Measurements from ENCODE around the gene ZNF177.
"Not testable (repeated sequence)": the region's sequence is repeated elsewhere in the genome, so short reads cannot be mapped to it uniquely, and the experiment has no call there.

ZNF177 gene

DNA sequence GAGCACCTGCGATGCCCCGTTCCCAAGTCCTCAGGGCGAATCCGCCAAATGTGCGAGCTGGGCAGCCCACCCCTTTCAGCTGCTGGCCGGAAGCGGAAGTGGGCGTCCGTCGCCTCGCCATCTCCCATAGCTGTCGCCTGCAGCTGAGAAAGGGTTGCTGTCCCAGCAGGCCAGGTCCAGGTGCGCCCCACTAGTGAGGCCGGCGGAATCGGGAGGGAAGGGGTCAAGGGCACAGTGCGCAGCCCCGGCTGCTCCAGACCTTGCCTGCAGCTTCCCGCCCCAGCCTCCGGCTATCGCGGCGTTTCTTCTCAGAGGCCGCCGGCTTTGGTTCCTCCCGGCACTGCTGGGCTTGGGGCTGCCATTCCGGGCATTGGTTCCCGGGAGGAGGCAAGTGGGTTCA, at the start of gene ZNF177:
Gene ZNF177, plus strand, starts transcription at position 109 of the 400 bp plus-strand sequence. CDS start 15,299 bp downstream, outside the sequence.
- peak; percentile 37 for DNase-seq (ENCODE audit: low spot score)

DNA sequence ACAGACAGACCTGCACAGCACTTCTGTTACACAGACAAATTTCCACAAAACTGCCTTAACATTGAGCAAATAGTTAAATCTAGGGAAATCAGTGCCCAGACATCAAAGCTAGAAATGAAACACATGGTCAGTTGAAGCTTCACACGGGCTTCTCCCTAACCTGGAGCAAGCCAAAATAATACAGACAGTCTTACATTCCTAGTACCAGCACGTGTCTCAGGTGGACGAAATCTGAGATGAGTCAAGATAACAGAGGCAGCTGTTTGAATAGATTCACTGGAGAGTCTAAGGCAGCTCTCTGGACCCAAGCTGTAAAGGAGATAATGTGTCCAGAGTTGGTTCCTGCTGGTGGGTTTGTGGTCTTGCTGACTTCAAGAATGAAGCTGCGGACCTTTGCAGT, 49.1 kb upstream of the ZNF177 start:
- DNase-seq (ENCODE audit: low spot score), result no peak

DNA sequence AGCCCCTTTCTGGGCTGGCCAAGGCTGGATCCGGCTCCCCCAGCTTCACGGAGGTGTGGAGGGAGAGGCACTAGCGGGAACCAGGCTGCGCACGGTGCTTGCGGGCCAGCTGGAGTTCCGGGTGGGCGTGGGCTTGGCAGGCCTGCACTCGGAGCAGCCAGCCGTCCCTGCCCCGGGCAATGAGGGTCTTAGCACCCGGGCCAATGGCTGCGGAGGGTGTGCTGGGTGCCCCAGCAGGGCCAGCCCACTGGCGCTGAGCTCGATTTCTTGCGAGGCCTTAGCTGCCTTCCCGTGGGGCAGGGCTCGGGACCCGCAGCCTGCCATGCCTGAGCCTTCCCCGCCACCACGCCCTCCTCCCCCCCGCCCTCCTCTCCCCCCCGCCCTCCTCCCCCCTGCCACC, 41.5 kb upstream of the ZNF177 start:
- DNase-seq (ENCODE audit: low spot score), result no peak

DNA sequence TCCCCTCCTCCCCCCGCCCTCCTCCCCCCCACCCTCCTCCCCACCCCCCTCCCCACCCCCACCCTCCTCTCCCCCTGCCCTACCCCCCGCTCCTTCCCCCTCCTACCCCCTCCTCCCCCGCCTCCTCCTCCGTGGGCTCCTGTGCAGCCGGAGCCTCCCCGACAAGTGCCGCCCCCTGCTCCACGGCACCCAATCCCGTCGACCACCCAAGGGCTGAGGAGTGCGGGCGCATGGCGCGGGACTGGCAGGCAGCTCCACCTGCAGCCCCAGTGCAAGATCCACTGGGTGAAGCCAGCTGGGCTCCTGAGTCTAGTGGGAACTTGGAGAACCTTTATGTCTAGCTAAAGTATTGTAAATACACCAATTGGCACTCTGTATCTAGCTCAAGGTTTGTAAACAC, 41.1 kb upstream of the ZNF177 start:
- DNase-seq (ENCODE audit: low spot score), result not testable (repeated sequence)

DNA sequence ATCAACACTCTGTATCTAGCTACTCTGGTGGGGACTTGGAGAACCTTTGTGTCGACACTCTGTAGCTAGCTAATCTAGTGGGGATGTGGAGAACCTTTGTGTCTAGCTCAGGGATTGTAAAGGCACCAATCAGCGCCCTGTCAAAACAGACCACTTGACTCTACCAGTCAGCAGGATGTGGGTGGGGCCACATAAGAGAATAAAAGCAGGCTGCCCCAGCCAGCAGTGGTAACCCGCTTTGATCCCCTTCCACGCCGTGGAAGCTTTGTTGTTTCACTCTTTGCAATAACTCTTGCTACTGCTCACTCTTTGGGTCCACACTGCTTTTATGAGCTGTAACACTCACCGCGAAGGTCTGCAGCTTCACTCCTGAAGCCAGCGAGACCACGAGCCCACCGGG, 40.6 kb upstream of the ZNF177 start:
- not testable (repeated sequence) for DNase-seq (ENCODE audit: low spot score)

DNA sequence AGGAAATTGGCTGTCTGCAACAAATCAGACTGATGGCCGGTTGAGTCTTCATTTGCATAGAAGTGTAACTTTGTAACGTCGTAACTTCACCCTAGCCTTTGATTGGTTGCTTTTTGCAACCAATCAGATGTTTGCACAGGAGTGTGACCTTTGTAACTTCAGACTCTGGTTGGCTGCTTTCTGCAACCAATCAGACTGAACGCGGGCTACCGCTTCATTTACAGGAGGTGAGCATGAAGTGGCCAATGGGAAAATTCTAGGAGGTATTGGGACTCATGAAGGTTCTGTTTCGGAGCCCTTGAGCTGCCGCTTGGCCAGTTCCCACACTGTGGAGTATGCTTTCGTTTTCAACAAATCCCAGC, 39.3 kb upstream of the ZNF177 start:
- peak; percentile 43 for DNase-seq (ENCODE audit: low spot score)

DNA sequence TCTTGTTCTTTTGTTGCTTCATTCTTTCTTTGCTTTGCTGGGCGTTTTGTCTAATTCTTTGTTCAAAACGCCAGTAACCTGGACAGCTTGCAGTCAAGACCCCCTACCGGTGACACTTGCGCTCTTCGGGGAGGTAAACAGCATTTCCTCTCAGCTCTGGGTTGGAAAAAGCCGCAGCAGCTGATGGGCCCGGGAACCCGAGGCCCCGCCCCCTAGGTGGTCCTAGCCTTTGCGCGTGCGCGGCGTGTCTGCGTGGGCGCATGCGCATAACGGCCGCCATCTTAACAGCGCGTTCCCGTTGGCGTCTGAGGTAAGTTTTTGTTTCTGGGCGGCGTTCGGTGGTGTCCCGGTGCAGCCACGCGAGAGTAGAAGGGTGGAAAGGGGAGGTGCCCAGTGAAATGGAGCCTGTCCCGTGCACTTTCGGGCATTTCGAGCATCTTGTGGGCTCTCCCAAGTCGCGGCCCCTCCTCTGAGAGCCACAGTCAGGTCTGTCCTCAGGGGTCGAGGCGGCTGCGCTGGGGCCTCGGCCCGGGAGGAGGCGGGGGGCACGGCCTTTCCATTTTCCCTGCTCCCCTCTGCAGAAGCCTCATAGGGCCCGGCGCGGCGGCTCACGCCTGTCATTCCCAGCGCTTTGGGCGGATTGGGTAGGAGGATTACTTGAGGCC, 38.8 kb upstream of the ZNF177 start, which contains the start of gene ZNF559:
Gene ZNF559, plus strand, starts transcription at position 261 of the 665 bp plus-strand sequence. CDS start 14,371 bp downstream, outside the sequence.
- peak; percentile 99 for DNase-seq (ENCODE audit: low spot score)

DNA sequence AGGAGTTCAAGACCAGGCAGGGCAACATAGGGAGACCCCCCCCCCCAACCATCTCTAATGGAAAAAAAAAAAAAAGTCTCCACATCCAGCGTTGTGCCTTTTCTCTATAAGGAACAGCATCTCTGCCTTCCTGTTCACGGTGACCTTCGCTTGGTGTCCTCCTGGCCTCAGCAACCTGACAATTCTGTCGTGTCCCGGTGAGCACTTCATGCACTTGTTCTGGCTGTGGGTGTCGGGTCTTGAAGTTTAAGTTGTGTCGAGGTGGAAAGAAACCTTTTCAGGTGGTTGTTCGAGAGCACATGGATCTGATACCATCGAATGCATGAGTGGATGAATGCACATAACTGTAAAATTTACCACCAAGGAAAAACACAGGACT, 38.2 kb upstream of the ZNF177 start:
- DNase-seq (ENCODE audit: low spot score), result no peak

DNA sequence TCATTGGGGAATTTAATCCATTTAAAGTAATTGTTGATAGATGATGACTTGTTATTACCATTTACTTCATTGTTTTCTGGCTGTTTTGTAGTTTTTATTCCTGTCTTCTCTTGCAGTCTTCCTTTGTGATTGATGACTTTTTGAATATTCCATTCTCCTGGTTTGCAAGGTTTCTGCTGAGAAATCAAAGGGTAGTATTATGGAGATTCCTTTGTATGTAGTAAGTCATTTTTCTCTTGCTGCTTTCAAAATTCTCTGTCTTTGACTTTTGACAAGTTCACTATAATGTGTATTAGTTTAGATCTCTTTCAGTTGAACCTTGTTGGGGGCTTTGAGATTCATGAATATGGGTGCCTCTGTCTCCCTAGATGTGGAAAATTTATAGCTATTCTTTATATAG, 32.8 kb upstream of the ZNF177 start:
- DNase-seq (ENCODE audit: low spot score), result no peak

DNA sequence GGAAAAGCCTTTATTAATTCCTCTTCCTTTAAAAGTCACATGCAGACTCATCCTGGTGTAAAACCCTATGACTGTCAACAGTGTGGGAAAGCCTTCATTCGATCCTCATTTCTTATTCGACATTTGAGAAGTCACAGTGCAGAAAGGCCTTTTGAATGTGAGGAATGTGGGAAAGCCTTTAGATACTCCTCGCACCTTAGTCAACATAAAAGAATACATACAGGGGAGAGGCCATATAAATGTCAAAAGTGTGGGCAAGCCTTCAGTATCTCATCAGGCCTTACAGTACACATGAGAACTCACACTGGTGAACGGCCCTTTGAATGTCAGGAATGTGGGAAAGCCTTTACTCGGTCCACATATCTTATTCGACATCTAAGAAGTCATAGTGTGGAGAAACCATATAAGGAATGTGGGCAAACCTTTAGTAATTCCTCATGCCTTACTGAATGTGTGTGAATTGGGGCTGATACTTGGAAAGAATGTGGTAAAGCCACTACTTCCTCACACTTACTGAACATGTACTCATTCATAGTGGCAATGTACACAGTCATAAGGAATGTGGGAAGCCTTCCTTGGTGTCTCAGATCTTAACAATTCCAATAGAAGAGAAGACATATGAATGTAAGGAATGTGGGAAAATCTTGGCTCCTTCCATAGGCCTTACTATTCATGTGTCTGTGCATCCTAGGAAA, 20.1 kb upstream of the ZNF177 start:
- DNase-seq (ENCODE audit: low spot score), result no peak

DNA sequence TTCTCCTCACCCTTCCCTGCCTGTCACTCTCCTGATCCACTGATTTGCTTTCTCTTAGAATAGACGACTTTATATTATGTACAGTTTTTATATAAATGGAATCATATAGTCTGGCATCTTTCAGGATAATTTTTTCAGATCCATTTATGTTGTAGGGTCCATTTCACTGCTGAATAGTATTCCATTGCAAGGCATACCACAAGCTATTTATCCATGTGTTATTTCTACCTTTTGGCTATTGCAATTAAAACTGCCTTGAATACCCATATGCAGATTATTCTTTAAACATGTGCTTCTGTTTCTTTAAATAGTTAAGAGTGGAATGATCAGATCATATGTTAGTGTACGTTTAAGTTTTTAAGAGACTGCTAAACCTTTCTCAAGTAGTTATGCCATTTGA, 17.8 kb upstream of the ZNF177 start:
- DNase-seq (ENCODE audit: low spot score), result no peak

DNA sequence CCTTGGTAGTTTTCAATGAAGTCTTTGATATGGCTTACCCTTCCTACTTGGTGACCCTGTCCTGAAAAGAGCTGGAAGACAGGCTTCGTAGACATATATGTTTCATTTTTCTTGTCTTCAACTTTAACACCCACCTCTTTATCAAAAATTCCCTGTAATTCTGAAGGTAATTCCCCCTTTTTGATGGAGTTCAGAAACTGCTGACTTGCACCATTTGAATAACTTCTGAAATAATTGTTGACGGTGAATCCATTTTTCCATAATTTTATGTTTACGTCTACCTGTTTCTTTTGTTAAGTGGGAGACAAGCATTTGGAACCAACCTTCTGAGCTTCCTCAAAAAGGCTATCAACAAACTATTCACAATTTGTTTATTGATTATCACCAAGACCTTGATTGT, 14.6 kb upstream of the ZNF177 start:
- no peak for DNase-seq (ENCODE audit: low spot score)

DNA sequence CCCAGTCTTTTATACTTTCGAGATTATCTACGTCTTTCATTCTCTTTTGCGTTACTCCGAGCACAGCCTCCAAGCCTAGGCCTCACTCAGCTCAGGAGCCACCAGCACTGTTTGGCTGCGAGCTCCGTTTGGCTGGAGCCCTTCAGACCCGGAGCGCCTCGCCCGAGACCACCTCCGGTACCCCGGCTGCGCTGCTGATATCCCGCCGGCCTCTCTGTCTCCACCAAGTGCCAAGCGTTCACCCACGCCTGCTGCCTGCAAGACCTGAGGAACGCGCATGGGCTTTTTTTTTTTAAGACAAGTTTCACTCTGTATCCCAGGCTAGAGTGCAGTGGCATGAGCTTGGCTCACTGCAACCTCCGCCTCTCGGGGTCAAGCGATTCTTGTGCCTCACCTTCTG, 14.1 kb upstream of the ZNF177 start:
- DNase-seq (ENCODE audit: low spot score), result no peak

DNA sequence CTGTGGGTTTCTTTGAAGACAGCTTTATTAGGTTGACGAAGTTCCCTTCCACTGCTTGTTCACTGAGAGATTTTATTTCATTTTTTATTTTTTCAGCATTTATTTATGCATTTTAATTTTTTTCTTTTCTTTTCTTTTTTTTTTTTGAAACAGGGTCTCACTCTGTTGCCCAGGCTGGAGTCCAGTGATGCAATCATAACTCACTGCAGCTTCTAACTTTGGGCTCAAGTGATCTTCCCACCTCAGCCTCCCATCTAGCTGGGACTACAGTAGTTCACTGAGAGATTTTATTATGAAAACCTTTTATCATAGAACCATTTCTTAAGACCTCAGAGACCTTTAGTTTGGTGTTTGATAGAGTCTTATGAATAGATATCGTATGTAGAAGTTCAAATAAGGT, 10.3 kb upstream of the ZNF177 start:
- DNase-seq (ENCODE audit: low spot score), result no peak

DNA sequence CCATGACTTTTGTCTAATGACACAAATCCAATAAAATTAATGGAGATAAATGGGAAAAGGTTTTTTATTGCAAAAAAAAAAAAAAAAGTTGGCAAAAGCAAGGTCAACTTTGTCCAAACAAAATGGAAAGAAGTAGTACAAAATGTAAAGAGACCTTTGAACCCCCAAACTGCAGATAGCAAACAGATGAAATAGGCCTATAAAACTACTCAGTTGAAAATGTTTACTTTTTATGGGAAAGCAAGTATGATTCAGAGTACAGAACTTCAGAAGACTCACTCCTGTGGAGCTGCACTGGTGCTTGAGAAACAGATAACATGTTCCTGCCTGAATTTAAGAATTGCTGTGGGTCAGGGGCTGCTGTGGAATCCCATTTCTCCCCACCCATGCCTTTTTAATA, 9.8 kb upstream of the ZNF177 start:
- DNase-seq (ENCODE audit: low spot score), result no peak

DNA sequence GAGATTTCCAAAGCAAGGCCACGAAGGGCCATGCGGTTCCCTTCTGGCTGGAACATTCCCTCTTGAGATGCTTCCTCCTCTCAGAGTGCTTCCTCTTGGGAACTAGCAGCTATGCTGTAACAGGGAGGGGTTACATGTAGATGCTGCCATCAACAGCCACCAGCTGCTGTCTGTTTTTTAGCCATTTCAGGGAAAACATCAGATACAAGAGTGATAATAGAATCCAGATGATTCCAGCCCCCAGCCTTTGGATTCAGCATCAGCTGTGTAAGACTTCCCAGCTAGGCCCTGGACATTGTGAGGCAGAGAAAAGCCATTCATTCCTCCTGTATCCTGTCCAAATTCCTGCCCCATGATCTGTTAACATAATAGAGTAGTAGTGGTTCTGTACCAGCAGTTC, 8.2 kb upstream of the ZNF177 start:
- peak; percentile 6 for DNase-seq (ENCODE audit: low spot score)

DNA sequence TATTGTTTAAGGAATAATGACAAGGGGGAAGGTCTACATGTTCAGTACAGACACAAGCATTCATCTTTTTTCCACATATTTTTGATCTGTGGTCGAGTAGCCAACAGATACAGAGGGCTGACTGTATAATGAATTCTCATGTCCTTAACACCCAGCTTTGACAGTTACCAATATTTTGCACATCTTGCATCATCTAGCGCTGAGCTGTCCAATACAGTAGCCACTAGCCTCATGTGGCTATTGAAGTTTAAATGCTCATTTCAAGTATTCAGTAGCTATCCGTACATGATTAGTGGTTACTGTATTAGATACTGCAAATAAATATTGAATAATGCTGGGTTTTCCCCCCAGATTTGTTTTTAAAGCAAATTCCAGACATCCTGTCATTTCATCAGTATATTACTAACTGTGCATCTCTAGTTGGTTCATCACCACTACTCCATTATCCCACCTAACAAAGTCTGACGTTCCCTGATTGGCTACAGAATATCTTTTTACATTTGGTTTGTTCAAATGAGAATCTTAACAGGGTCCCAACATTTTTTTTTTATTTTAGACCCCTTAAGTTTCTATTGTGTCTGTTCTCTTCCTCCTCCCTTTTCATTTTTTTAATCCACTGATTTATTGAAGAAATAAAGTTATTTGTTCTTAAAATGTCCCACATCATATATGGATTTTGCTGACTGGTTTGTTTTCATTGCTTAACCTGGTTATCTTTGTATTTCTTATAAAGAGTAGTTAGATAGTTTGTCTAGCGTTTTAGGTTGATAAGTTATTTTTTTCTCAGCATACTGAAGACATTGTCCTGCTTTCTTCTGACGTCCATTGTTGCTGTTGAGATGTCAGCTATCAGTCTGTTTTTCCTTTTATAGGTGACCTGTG, 8.2 kb downstream of the ZNF177 start:
- DNase-seq (ENCODE audit: low spot score), result no peak

DNA sequence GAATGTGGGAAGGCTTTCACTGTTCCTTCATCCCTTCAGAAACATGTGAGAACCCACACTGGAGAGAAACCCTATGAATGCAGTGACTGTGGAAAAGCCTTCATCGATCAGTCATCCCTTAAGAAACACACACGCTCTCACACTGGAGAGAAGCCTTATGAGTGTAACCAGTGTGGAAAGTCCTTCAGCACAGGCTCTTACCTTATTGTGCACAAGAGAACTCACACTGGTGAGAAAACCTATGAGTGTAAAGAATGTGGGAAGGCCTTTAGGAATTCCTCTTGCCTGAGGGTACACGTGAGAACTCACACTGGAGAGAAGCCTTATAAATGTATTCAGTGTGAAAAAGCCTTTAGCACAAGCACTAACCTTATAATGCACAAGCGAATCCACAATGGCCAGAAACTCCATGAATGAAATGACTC, 18.6 kb downstream of the ZNF177 start:
- no peak for DNase-seq (ENCODE audit: low spot score)

DNA sequence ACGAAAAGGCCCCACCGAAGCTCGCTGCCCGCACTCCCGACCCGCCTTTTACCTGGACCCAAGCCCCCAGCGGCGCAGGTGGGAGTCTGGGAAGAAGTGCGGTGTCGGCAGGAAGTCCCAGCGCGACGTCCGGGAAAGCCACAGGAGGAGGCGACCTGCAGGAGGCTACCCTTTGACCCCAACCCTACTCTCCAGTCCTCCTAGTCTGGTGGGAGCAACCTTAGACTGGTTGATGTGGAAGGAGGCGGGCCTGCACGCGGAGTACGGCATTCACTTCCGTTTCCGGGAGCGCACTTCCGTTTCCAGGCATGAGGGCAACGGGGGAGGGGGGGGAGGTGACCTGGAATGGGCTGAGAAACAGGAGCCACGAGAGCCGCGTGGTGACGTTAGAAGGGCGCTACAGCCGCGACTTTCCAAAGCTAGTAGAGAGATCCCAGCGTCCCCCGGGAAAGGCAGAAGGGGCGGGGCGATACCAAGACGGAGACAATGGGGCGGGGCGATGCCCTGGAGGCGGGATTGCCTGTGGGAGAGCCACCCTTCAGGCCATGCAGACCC, 44.1 kb downstream of the ZNF177 start:
- peak; percentile 96 for DNase-seq (ENCODE audit: low spot score)

DNA sequence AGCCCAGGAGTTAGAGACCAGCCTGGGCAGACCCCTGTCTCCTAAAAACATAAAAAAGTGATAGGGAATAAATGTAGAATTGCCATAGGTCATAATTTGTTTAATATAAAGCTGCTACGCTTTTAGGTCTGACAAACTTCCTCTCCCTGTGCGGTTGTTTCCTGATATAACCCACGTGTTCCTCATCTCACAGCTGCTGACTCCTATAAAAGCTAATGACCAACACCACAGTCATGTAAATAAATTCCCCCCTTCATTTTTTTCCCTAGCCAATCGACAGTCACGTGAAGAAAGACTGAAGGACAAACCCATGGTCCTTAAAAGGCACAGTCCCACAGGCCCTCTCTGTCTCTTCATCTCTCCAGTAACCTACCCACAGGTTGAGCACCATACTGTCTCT, 45.0 kb downstream of the ZNF177 start:
- no peak for DNase-seq (ENCODE audit: low spot score)

DNA sequence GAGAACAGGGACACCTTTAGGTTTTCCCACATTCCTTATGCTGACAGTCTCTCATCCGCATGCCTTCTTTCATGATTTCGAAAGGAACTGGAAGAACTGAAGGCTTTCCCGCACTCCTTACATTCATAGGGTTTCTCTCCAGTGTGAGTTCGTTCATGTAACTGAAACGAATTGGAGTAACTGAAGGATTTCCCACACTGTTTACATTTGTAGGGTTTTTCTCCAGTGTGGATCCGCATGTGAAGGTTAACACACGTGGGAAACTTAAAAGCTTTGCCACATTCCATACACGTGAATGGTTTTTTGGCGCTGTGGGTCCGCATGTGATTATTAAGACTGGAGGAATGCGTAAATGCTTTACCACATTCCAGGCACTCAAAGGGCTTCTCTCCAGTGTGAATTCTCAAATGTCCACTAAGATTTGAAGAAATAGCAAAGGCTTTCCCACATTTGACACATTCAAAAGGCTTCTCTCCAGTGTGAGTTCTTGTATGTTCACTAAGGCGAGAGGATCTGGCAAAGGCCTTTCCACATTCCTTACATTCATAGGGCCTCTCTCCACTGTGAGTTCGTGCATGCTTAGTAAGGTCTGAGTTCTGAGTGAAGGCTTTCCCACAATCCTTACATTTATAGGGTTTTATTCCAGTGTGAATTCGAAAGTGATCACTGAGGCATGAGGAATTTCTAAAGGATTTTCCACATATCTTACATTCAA, 50.6 kb downstream of the ZNF177 start:
- no peak for DNase-seq (ENCODE audit: low spot score)

DNA sequence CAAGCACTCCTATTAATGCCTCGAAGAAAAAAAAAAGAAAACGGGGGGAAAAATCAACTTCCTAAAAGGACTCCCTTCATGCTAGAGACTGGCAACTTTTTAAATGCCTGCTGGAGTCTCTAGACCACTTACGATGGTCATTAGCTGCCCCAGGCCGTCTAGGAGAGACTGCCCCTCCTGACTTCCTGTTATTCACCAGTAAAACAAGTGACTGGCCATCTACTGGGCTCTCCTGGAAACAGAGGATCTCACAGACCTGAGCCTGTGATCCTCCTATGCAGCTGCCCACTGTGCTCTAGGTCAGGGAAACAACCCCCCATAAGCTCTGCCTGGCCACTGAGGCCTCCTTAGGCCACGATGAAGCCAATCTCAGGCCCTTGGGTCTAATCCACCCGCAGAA, 65.1 kb downstream of the ZNF177 start:
- no peak for DNase-seq (ENCODE audit: low spot score)

All from AG20443 (cell line).